Embryonic facial prominence (tissue), 1 donor: Measurements from ENCODE around the gene CCDC38.
A peak's percentile ranks its signal among the peaks of the same experiment; 100 is the strongest.
"Not testable (repeated sequence)": the region's sequence is repeated elsewhere in the genome, so short reads cannot be mapped to it uniquely, and the experiment has no call there.

Experiments used
- DNase-seq: peaks from one replicate; pipeline ENCODE4 v3.0.0-alpha.2; 2016; ENCODE audit errors: extremely low spot score

CCDC38 gene

GRCh38 chr12:95882873-95883272, 59.5 kb downstream of the CCDC38 start:
- DNase-seq: no peak

GRCh38 chr12:95882080-95882479, 60.3 kb downstream of the CCDC38 start:
- no peak for DNase-seq

DNA sequence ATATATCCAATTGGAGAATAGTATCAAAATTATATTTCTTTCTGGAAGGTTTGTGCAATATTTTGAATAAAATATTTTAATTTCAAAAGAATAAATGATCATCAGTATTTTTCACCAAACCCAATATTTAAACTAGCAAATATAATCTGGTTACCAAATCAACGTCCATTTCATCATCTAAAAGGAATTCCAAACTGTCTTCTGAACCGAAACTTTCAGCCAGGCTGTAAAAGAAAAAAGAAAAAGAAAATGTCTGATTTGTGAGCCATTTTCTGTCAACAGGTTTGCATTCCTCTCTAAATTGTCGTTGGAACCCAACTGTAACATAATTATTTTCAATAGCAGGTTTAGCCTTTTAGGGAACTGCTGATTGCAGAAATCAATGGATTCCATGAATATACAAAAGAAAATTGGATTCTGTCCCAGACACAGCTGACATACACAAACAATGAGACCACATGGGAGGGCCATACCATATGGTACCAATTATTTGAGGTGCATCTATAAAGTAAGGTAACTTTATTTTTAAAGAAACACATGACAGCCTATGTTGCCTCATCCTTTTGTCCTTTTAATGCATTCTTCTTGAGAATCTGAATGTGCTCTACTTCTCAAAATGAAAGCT, 61.0 kb downstream of the CCDC38 start:
- no peak for DNase-seq

DNA sequence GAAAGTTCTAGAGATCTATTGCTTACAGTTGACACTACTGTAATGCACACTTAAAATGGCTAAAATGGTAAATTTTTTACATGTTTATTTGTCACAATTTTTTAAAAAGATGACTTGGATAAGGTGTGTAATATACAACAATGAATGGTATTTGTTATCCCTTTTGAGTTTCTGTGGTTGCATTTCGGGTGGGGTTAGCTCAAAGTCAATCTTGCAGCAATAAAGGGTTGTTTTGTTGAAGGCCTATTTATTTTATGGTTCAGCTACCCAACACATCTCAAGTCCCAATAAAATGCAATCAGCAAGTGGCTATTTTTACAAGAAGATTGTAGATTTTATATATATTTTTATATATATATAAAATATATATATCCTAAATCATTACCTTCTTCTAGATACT, 61.5 kb downstream of the CCDC38 start:
- no peak for DNase-seq

DNA sequence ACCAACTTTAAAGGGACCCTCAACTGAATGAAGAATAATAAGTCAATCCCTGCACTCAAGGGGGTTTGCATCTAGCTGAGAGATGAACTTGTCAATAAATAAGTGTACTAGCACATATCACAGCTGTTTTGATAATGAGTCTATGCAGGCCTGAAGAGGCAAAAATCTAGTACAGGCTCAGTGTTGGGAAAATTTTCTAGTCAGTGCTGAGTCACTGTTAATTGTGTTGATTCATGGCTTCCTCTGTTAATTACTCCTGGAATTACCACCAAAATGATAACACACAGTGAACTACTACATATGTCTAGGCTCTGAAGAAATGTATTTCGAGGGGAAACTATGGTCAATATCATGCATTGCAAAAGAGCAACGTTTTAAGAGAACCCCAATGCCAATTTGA, 64.8 kb downstream of the CCDC38 start:
- DNase-seq: no peak

GRCh38 chr12:95874452-95874851, 68.0 kb downstream of the CCDC38 start:
- no peak for DNase-seq

DNA sequence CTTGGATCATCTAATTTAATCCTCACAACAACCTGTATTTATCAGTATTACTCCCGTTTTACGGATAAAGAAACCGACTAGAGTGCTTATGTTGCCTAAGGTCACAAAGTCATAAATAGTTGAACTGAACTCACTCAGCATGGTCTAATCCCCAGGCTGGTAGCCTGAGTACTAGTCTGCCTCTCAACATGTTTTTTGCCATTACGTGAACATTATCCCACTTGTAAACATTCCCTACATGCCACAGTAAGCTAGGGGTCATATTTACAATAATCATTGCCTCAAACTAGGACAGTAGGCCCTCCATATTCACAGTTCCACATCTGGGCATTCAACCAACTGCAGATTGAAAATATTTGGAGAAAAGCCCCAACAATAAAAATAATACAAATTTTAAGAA, 71.5 kb downstream of the CCDC38 start:
- no peak for DNase-seq

DNA sequence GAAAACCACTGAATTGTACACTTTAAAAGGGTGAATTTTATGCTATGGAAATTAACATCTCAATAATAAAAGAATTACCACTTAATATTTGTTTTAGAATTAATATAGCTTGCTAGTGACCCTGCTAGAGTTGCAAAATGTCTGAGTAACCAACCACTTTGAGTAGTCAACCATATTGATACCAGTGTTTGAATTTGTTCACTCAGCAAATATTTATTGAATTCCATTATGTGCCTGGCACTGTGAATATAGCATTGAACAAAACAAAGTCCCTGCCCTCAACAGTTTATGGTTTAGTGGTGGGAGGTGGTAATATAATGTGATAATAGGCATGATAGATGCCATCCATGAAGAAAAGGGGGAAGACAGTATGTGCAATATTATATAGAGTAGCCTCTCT, 79.1 kb downstream of the CCDC38 start:
- DNase-seq: no peak

DNA sequence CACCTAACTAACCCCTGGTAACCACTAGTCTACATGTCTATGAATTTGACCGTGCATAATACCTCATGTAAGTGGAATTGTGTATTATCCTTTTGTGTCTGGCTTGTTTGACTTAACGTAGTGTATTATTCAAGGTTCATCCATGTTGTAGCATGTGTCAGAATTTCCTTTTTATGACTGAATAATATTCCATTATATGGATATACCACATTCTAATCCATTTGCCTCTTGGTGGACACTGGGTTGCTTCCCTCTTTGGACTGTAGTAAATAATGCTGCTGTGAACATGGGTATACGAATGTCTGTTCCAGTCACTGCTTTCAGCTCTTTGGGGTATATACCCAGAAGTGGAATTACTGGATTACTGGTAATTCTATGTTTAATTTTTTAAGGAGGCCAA, 80.4 kb downstream of the CCDC38 start:
- DNase-seq: no peak

DNA sequence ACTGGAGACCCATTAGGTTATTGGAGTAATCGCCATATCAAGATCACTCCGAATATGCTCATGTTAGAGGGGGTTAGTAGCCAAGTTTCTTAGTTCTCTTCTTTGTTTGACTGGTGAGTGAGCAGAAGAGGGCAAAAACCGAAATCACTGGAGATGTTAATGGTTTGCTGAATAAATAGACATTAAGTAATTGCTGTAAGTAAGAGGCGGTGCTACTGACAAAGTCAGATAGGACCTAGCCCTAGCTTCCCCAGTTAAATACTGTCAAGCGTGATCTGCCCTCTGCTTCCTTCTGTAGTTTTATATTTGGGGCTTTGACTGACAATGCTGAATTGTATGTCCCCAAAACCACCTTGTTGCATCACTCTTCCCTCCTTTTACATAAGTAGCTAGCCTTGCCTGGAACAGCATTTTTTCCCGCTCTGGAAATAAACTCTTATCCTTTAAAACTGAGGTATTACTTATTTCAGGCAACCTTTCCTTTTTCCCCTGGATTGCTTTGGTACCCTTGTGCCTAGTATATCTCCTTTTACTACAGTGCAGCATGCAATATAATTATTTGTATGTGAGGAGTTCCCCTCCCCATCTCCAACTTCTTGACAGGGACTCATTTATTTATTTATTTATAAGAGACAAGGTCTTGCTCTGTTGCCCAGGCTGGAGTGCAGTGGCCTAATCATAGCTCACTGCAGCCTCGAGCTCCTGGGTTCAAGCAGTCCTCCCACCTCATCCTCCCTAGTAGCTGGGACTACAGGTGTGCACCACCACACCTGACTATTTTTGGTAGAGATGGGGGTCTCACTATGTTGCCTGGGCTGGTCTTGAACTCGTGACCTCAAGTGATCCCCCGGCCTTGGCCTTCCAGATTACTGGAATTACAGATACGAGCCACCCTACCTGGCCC, 82.2 kb downstream of the CCDC38 start:
- no peak for DNase-seq

DNA sequence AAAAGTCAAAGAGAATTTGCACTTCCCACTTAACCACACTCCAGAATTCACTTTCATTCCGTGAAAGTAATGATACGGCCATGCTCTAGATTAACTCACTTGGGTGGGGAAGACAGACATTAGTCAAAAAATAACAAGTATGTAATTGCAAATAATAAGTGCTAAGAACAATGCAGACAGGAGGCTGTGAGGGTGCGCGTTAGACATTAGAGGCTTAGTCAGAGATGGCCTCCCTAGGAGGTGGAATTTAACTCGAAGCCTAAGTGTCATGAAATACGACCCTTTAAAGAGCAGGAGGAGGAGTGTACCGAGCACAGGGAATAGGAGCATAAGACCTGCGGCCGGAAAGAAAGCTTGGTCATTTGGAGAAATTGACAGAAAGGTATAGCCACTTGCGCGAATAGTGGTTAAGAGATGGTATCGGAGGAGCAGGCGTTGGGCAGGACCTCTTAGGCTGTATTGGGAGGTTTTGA, 83.0 kb downstream of the CCDC38 start:
- no peak for DNase-seq

DNA sequence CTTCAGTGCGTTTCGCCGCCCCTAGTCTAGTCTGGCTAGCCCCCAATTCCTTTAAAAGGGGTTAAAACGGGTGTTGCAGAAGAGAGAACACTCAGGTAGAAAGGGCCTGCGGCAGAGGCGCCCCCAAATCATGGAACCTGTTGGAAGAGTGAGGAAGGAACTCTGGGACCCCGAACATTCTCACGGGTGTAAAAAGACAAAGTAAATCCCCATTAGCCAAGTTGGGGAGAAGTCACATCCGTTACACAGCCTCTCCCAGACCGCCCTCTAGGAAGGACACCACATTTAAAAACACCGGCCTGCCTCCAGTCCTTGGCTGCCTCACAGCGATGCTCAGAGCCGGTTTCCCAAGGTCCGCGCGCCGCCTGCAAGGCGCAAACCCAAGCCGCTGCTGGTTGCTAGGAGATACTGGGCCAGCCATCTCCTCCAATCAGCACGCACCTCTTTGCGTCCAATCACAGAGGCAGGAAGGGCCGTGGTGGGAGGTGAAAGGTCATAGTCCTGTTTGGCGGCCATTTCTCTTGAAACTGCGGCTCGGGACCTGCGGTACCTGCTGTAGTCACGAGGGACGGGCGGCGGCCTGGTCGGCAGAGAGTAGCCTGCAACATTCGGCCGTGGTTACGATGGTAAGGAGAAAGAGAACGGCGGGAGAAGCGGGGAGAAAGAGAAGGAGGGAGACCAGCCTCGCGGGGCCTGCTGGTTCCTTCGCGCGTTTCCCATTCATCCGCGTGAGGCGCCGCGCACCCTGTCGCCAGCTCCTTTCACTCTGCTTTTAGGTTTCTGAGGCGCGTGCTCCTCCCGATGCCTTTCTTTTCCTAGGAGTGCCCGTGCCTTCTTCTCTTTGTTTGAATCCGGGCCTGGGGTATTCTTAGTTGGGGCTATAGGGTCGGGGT, 83.7 kb downstream of the CCDC38 start, which contains the start of gene SNRPF:
TSS of gene SNRPF (plus strand) at position 502 of the 893 bp plus-strand sequence. CDS start at position 624, 122 bp downstream.
- DNase-seq: peak; percentile 92

- DNase-seq: no peak
Observed at GRCh38 chr12:95857799-95858198, 84.6 kb downstream of the CCDC38 start.

DNA sequence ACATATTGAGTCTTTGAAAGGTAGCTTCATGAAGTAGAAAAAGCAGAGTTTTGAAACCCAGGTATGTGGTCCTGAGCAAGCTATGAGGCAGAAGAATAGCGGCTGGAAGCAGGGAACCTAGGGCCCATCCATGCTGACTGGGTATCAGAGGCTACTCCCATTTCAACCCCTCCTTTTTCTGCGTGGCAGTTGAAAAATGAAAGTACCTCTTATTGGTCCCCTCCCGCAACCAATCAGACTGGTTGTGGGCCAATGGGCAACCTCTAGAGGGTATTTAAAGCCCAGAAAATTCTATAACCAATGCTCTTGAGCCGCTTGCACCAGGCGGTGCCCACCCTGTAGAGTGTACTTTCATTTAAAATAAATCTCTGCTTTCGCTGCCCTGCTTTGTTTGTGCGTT, 85.3 kb downstream of the CCDC38 start:
- no peak for DNase-seq

- DNase-seq: no peak
Observed at GRCh38 chr12:95852133-95852532, 90.3 kb downstream of the CCDC38 start.

DNA sequence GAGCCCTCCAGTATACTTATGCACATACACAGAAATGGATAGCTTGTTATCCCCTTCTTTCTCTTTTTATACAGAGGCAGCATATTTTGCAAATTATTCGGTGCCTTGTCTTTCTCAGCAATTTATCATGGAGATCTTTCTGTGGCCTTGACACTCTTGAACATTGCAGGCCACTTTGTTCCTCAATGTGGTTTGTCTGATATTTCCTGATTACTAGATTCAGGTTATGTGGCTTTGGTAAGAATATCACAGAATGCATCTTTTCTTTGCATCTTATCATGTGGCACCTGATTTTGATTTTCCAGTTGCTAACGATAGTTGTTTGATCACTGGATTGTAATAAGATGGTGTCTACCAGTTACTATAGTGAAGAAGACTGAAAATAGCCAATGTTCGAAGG, 90.8 kb downstream of the CCDC38 start:
- no peak for DNase-seq

- DNase-seq: no peak
Observed at GRCh38 chr12:95848575-95849388, 93.6 kb downstream of the CCDC38 start.

GRCh38 chr12:95842426-95842825, 100.0 kb downstream of the CCDC38 start:
- not testable (repeated sequence) for DNase-seq

- DNase-seq: no peak
Observed at GRCh38 chr12:95838125-95838524, 104.3 kb downstream of the CCDC38 start.

- DNase-seq: no peak
Observed at GRCh38 chr12:95837240-95838038, 105.0 kb downstream of the CCDC38 start.
